ENCODE data around the gene MDM4. TPM values are rescaled to one million over a fixed set of nuclear protein-coding genes. Genes with fewer than 3 reads are reported as not detected.
"Not testable (repeated sequence)": the region's sequence is repeated elsewhere in the genome, so short reads cannot be mapped to it uniquely, and the experiment has no call there.

MDM4 gene
- total RNA-seq, 1 experiment from 2014 or later: 56.5 TPM

- Histone ChIP-seq H3K4me1 (peaks cover 40% of the 10 kb centered on the region), H3K9me3 (no peaks in the 10 kb centered on the region), H3K4me3 (ENCODE audit: low read depth, low read length) (no peak overlapping the region), H3K27me3 (replicated peaks; ENCODE audit: control insufficient read depth, insufficient read depth, low read length) (no peaks in the 10 kb centered on the region), H3K36me3 (ENCODE audit: control insufficient read depth, insufficient read depth, low read length) (no peaks in the 10 kb centered on the region)
- ChIA-PET CTCF (interaction anchor here (1.2 kb wide), 1 partner anchor 177 kb away, joined by 4 read pairs; no protein-coding TSS in a partner anchor), POLR2A (no interaction called here)
- Mint-ChIP-seq H3K27ac (ENCODE audit: unreplicated experiment) (no peak overlapping the region), H3K4me1 (ENCODE audit: low read depth, unreplicated experiment) (peaks cover 37% of the 10 kb centered on the region), H3K4me3 (ENCODE audit: unreplicated experiment) (no peak overlapping the region), H3K27me3 (ENCODE audit: insufficient read depth, unreplicated experiment) (no peaks in the 10 kb centered on the region), H3K9me3 (ENCODE audit: unreplicated experiment) (no peaks in the 10 kb centered on the region), H3K36me3 (ENCODE audit: insufficient read depth, unreplicated experiment) (peaks cover 6% of the 10 kb centered on the region)
- DNase-seq: no peak
- no peak for TF ChIP-seq CTCF (IDR thresholded peaks at IDR 0.05; ENCODE audit: insufficient read depth in 1 of 2, low read depth in 1 of 2, low read length in 1 of 2, severe bottlenecking in 1 of 2, unreplicated experiment in 1 of 2)
- no TSS peak for BruUV-seq (replicated peaks)
- intact Hi-C loops (cut with micrococcal nuclease; ENCODE audit: unreplicated experiment): no loop called here
Observed at GRCh38 chr1:204569478-204569877, 53.3 kb downstream of the MDM4 start.

GRCh38 chr1:204570021-204570420 lies 53.8 kb downstream of the MDM4 start:
- H3K4me3 ChIP-seq (ENCODE audit: low read depth, low read length); POLR2A ChIA-PET; H3K27me3 Mint-ChIP-seq (ENCODE audit: insufficient read depth, unreplicated experiment); H3K27me3 ChIP-seq (replicated peaks; ENCODE audit: control insufficient read depth, insufficient read depth, low read length); H3K4me3 Mint-ChIP-seq (ENCODE audit: unreplicated experiment); H3K36me3 ChIP-seq (ENCODE audit: control insufficient read depth, insufficient read depth, low read length); H3K36me3 Mint-ChIP-seq (ENCODE audit: insufficient read depth, unreplicated experiment); CTCF ChIA-PET; H3K9me3 Mint-ChIP-seq (ENCODE audit: unreplicated experiment); H3K9me3 ChIP-seq; H3K27ac Mint-ChIP-seq (ENCODE audit: unreplicated experiment); DNase-seq; BruUV-seq (replicated peaks); intact Hi-C loops (cut with micrococcal nuclease; ENCODE audit: unreplicated experiment): not testable (repeated sequence)
- peaks cover 32% of the 10 kb centered on the region for H3K4me1 Mint-ChIP-seq (ENCODE audit: low read depth, unreplicated experiment)
- peaks cover 38% of the 10 kb centered on the region for H3K4me1 ChIP-seq

GRCh38 chr1:204571128-204571527 lies 54.9 kb downstream of the MDM4 start:
- no TSS peak for BruUV-seq (replicated peaks)
- Histone ChIP-seq H3K36me3 (ENCODE audit: control insufficient read depth, insufficient read depth, low read length) (no peaks in the 10 kb centered on the region), H3K9me3 (no peaks in the 10 kb centered on the region), H3K4me3 (ENCODE audit: low read depth, low read length) (no peak overlapping the region), H3K4me1 (peaks cover 28% of the 10 kb centered on the region), H3K27me3 (replicated peaks; ENCODE audit: control insufficient read depth, insufficient read depth, low read length) (no peaks in the 10 kb centered on the region)
- peaks cover 21% of the 10 kb centered on the region for H3K4me1 Mint-ChIP-seq (ENCODE audit: low read depth, unreplicated experiment)
- no peaks in the 10 kb centered on the region for H3K27me3 Mint-ChIP-seq (ENCODE audit: insufficient read depth, unreplicated experiment)
- intact Hi-C loops (cut with micrococcal nuclease; ENCODE audit: unreplicated experiment): no loop called here
- H3K9me3 Mint-ChIP-seq (ENCODE audit: unreplicated experiment): no peaks in the 10 kb centered on the region
- no peak overlapping the region for H3K27ac Mint-ChIP-seq (ENCODE audit: unreplicated experiment)
- ChIA-PET CTCF (no interaction called here), POLR2A (no interaction called here)
- no peak for DNase-seq
- TF ChIP-seq CTCF (IDR thresholded peaks at IDR 0.05; ENCODE audit: insufficient read depth in 1 of 2, low read depth in 1 of 2, low read length in 1 of 2, severe bottlenecking in 1 of 2, unreplicated experiment in 1 of 2): no peak
- no peak overlapping the region for H3K4me3 Mint-ChIP-seq (ENCODE audit: unreplicated experiment)
- no peaks in the 10 kb centered on the region for H3K36me3 Mint-ChIP-seq (ENCODE audit: insufficient read depth, unreplicated experiment)

GRCh38 chr1:204571631-204572030 lies 55.4 kb downstream of the MDM4 start:
- Mint-ChIP-seq H3K9me3 (ENCODE audit: unreplicated experiment) (no peaks in the 10 kb centered on the region), H3K27me3 (ENCODE audit: insufficient read depth, unreplicated experiment) (no peaks in the 10 kb centered on the region), H3K36me3 (ENCODE audit: insufficient read depth, unreplicated experiment) (no peaks in the 10 kb centered on the region), H3K4me3 (ENCODE audit: unreplicated experiment) (no peak overlapping the region), H3K27ac (ENCODE audit: unreplicated experiment) (no peak overlapping the region), H3K4me1 (ENCODE audit: low read depth, unreplicated experiment) (peaks cover 18% of the 10 kb centered on the region)
- H3K9me3 ChIP-seq: no peaks in the 10 kb centered on the region
- BruUV-seq (replicated peaks): no TSS peak
- H3K4me3 ChIP-seq (ENCODE audit: low read depth, low read length): no peak overlapping the region
- POLR2A ChIA-PET: no interaction called here
- DNase-seq: no peak
- TF ChIP-seq CTCF (IDR thresholded peaks at IDR 0.05; ENCODE audit: insufficient read depth in 1 of 2, low read depth in 1 of 2, low read length in 1 of 2, severe bottlenecking in 1 of 2, unreplicated experiment in 1 of 2): no peak
- CTCF ChIA-PET: no interaction called here
- peaks cover 26% of the 10 kb centered on the region for H3K4me1 ChIP-seq
- H3K27me3 ChIP-seq (replicated peaks; ENCODE audit: control insufficient read depth, insufficient read depth, low read length): no peaks in the 10 kb centered on the region
- no peaks in the 10 kb centered on the region for H3K36me3 ChIP-seq (ENCODE audit: control insufficient read depth, insufficient read depth, low read length)
- intact Hi-C loops (cut with micrococcal nuclease; ENCODE audit: unreplicated experiment): no loop called here
